ENCODE data around the gene ACSL3. TPM values are rescaled to one million over a fixed set of nuclear protein-coding genes. Genes with fewer than 3 reads are reported as not detected.

The ACSL3 gene
- total RNA-seq, 1 donor from 2014 or later = 144 TPM

DNA sequence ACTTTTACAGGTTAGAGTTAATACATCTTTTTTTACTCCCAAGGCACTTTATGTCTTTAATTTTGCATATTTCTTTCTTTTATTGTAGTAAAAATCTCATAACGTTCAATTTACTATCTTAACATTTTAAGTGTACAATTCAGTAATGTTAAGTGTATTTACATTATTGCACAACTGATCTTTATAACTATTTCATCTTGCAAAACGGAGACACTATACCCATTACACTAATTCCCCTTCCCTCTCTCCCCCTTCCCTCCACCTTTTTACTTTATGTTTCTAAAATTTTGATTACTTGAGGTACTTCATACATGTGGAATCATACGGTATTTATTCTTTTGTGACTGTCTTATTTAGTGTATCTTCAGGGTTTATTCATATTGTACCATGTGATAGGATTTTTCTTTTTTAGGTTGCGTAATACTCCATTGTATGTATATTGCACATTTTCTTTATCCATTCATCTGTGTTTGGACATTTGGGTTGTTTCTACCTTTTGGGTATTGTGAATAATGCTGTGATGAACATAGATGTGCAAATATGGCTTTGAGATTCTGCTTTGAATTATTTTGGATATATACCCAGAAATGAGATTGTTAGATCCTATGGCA, 75.0 kb downstream of the ACSL3 start:
- H3K4me1 ChIP-seq (ENCODE audit: insufficient read depth, low read length) = no peaks in the 10 kb centered on the region
- no peak overlapping the region for H3K27ac ChIP-seq (ENCODE audit: low read depth, low read length)
- no peak overlapping the region for H3K4me2 ChIP-seq (ENCODE audit: low read length)
- TF ChIP-seq, protein P1, sequence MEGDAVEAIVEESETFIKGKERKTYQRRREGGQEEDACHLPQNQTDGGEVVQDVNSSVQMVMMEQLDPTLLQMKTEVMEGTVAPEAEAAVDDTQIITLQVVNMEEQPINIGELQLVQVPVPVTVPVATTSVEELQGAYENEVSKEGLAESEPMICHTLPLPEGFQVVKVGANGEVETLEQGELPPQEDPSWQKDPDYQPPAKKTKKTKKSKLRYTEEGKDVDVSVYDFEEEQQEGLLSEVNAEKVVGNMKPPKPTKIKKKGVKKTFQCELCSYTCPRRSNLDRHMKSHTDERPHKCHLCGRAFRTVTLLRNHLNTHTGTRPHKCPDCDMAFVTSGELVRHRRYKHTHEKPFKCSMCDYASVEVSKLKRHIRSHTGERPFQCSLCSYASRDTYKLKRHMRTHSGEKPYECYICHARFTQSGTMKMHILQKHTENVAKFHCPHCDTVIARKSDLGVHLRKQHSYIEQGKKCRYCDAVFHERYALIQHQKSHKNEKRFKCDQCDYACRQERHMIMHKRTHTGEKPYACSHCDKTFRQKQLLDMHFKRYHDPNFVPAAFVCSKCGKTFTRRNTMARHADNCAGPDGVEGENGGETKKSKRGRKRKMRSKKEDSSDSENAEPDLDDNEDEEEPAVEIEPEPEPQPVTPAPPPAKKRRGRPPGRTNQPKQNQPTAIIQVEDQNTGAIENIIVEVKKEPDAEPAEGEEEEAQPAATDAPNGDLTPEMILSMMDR (IDR thresholded peaks at IDR 0.05; ENCODE audit: insufficient read depth, low read depth, low read length) = no peak
- no peak for TF ChIP-seq EZH2 (IDR thresholded peaks at IDR 0.05; ENCODE audit: insufficient read depth, low read length)
- no peaks in the 10 kb centered on the region for H3K27me3 ChIP-seq (ENCODE audit: insufficient read depth, low read length)
- H3K9me3 Mint-ChIP-seq (ENCODE audit: unreplicated experiment) = no peaks in the 10 kb centered on the region
- H2AFZ ChIP-seq (ENCODE audit: low read depth, low read length) = no peak overlapping the region
- peaks cover 27% of the 10 kb centered on the region for H4K20me1 ChIP-seq (ENCODE audit: insufficient read depth, low read length)
- peaks cover 35% of the 10 kb centered on the region for H3K36me3 ChIP-seq (ENCODE audit: insufficient read depth, low read length)
- no peaks in the 10 kb centered on the region for H3K9me3 ChIP-seq (ENCODE audit: insufficient read depth, low read depth, low read length)
- DNase-seq (ENCODE audit: low read depth) = no peak
- H3K4me3 Mint-ChIP-seq (ENCODE audit: unreplicated experiment) = no peak overlapping the region
- H3K4me3 ChIP-seq (ENCODE audit: insufficient read depth, low read depth, low read length) = no peak overlapping the region
- H3K79me2 ChIP-seq (ENCODE audit: insufficient read depth, low read length) = peaks cover 8% of the 10 kb centered on the region
- H3K4me1 Mint-ChIP-seq (ENCODE audit: low read depth, unreplicated experiment) = peaks cover 21% of the 10 kb centered on the region
- H3K36me3 Mint-ChIP-seq (ENCODE audit: low read depth, unreplicated experiment) = peaks cover 21% of the 10 kb centered on the region
- FAIRE-seq = no peak
- no peaks in the 10 kb centered on the region for H3K27me3 Mint-ChIP-seq (ENCODE audit: low read depth, unreplicated experiment)
- H3K9ac ChIP-seq (ENCODE audit: low read length) = no peak overlapping the region
- H3K27ac Mint-ChIP-seq (ENCODE audit: unreplicated experiment) = no peak overlapping the region

DNA sequence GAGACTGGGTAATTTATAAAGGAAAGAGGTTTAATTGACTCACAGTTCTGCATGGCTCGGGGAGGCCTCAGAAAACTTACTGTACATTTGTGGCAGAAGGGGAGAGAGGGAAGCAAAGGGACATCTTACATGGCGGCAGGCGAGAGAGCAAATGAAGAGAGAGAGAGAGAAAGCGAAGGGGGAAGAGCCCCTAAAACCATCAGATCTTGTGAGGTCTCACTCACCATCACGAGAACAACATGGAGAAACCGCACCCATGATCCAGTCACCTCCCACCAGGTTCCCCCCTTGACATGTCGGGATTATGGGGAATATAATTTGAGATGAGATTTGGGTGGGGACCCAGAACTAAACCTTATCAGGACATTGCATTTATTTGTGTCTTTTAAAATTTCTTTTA, 75.9 kb downstream of the ACSL3 start:
- Histone ChIP-seq H3K27me3 (ENCODE audit: insufficient read depth, low read length) (no peaks in the 10 kb centered on the region), H3K79me2 (ENCODE audit: insufficient read depth, low read length) (peaks cover 8% of the 10 kb centered on the region), H2AFZ (ENCODE audit: low read depth, low read length) (no peak overlapping the region), H3K4me2 (ENCODE audit: low read length) (no peak overlapping the region), H3K9me3 (ENCODE audit: insufficient read depth, low read depth, low read length) (no peaks in the 10 kb centered on the region), H3K9ac (ENCODE audit: low read length) (no peak overlapping the region), H3K36me3 (ENCODE audit: insufficient read depth, low read length) (peaks cover 33% of the 10 kb centered on the region), H3K4me1 (ENCODE audit: insufficient read depth, low read length) (no peaks in the 10 kb centered on the region), H4K20me1 (ENCODE audit: insufficient read depth, low read length) (peaks cover 23% of the 10 kb centered on the region), H3K4me3 (ENCODE audit: insufficient read depth, low read depth, low read length) (no peak overlapping the region), H3K27ac (ENCODE audit: low read depth, low read length) (no peak overlapping the region)
- Mint-ChIP-seq H3K4me3 (ENCODE audit: unreplicated experiment) (no peak overlapping the region), H3K4me1 (ENCODE audit: low read depth, unreplicated experiment) (peaks cover 19% of the 10 kb centered on the region), H3K9me3 (ENCODE audit: unreplicated experiment) (no peaks in the 10 kb centered on the region), H3K27ac (ENCODE audit: unreplicated experiment) (no peak overlapping the region), H3K36me3 (ENCODE audit: low read depth, unreplicated experiment) (peaks cover 20% of the 10 kb centered on the region), H3K27me3 (ENCODE audit: low read depth, unreplicated experiment) (no peaks in the 10 kb centered on the region)
- FAIRE-seq (no peak), DNase-seq (ENCODE audit: low read depth) (no peak)
- TF ChIP-seq, protein P1 (IDR thresholded peaks at IDR 0.05; ENCODE audit: insufficient read depth, low read depth, low read length) = no peak
- no peak for TF ChIP-seq EZH2 (IDR thresholded peaks at IDR 0.05; ENCODE audit: insufficient read depth, low read length)

DNA sequence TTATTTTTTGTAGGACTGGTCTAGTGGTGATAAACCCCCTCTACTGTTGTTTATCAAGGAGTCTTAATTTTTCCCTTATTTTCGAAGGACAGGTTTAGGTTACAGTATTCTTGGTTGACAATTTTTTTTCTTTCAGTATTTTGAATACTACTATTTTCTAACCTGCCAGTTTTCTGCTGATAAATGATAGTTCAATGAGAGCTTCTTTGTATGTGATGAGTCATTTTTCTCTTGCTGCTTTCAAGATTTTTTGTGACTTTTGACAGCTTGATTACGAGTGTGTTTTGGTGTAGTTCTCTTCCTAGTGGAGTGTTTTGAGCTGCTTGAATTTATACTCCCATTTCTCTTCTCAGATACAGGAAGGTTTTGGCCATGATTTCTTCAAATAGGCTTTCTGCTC, 77.5 kb downstream of the ACSL3 start:
- no peak for FAIRE-seq

More for the DNA sequence above, 77.5 kb downstream of the ACSL3 start:
- Histone ChIP-seq H3K27ac (ENCODE audit: low read depth, low read length) (no peak overlapping the region), H3K4me1 (ENCODE audit: insufficient read depth, low read length) (no peaks in the 10 kb centered on the region), H3K9ac (ENCODE audit: low read length) (no peak overlapping the region), H3K27me3 (ENCODE audit: insufficient read depth, low read length) (no peaks in the 10 kb centered on the region), H3K4me3 (ENCODE audit: insufficient read depth, low read depth, low read length) (no peak overlapping the region), H3K36me3 (ENCODE audit: insufficient read depth, low read length) (peaks cover 23% of the 10 kb centered on the region), H3K79me2 (ENCODE audit: insufficient read depth, low read length) (peaks cover 8% of the 10 kb centered on the region), H4K20me1 (ENCODE audit: insufficient read depth, low read length) (peaks cover 20% of the 10 kb centered on the region), H3K9me3 (ENCODE audit: insufficient read depth, low read depth, low read length) (no peaks in the 10 kb centered on the region), H3K4me2 (ENCODE audit: low read length) (no peak overlapping the region), H2AFZ (ENCODE audit: low read depth, low read length) (no peak overlapping the region)
- TF ChIP-seq, protein P1 (IDR thresholded peaks at IDR 0.05; ENCODE audit: insufficient read depth, low read depth, low read length) = no peak
- TF ChIP-seq EZH2 (IDR thresholded peaks at IDR 0.05; ENCODE audit: insufficient read depth, low read length) = no peak
- peaks cover 18% of the 10 kb centered on the region for H3K36me3 Mint-ChIP-seq (ENCODE audit: low read depth, unreplicated experiment)
- H3K4me3 Mint-ChIP-seq (ENCODE audit: unreplicated experiment) = no peak overlapping the region
- H3K27ac Mint-ChIP-seq (ENCODE audit: unreplicated experiment) = no peak overlapping the region
- DNase-seq (ENCODE audit: low read depth) = no peak
- no peaks in the 10 kb centered on the region for H3K27me3 Mint-ChIP-seq (ENCODE audit: low read depth, unreplicated experiment)
- no peaks in the 10 kb centered on the region for H3K9me3 Mint-ChIP-seq (ENCODE audit: unreplicated experiment)
- peaks cover 30% of the 10 kb centered on the region for H3K4me1 Mint-ChIP-seq (ENCODE audit: low read depth, unreplicated experiment)

Data from astrocyte (in vitro differentiated cells and primary cell).